Neural crest cell (in vitro differentiated cells): ENCODE data around the gene GTF2H2. TPM values are rescaled to one million over a fixed set of nuclear protein-coding genes. Genes with fewer than 3 reads are reported as not detected.
"Not testable (repeated sequence)": the region's sequence is repeated elsewhere in the genome, so short reads cannot be mapped to it uniquely, and the experiment has no call there.

Source experiments
- DNase-seq: peaks from one replicate; pipeline ENCODE4 v3.0.0; 2021; ENCODE audit warnings: low read depth, mixed read lengths, low spot score
- H3K27ac Mint-ChIP-seq: one replicate; pipeline ENCODE4 v1.8.0; 2021; ENCODE audit warnings: mild to moderate bottlenecking, mixed read lengths; ENCODE audit not compliant: unreplicated experiment
- H3K27me3 Mint-ChIP-seq: 2 replicates; pipeline ENCODE4 v1.8.0; 2021; ENCODE audit warnings: low read depth, mild to moderate bottlenecking, mixed read lengths
- H3K36me3 Mint-ChIP-seq: 2 replicates; pipeline ENCODE4 v1.8.0; 2021; ENCODE audit warnings: low read depth, mild to moderate bottlenecking, mixed read lengths
- H3K4me1 Mint-ChIP-seq: 2 replicates; pipeline ENCODE4 v1.8.0; 2021; ENCODE audit warnings: mixed read lengths
- H3K4me3 Mint-ChIP-seq: one replicate; pipeline ENCODE4 v1.8.0; 2021; ENCODE audit warnings: mild to moderate bottlenecking, mixed read lengths
- H3K9me3 Mint-ChIP-seq: 2 replicates; pipeline ENCODE4 v1.8.0; 2021; ENCODE audit warnings: mixed read lengths
- total RNA-seq: library from RNA; stranded (reverse); gene quantifications from 2 replicates; pipeline ENCODE4 v1.2.1, GENCODE V29; 2021
- TF ChIP-seq, protein P1 (sequence below): fragments of 200-600 bp; sonication (generic); conservative IDR thresholded peaks from 2 replicates; pipeline ENCODE4 v1.5.0; 2021; ENCODE audit warnings: antibody characterized with exemption, mild to moderate bottlenecking

The GTF2H2 gene
- total RNA-seq, 1 donor from 2014 or later = 42.0 TPM

DNA sequence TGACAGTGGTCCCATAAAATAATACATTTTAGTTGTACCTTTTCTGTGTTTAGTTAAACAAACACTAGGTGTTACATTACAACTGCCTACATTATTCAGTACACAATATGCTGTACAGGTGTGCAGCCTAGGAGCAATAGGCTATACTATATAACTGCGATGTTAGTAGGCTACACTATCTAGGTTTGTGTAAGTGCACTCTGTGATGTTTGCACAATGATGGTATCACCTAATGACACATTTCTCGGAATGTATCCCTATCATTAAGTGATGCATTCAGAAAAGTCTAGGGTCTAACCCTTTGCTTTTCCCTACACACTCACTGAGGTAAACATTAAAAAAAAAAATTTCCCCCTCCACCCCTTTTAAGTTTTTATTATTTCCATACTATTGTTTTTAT, 22.7 kb downstream of the GTF2H2 start:
- H3K27me3 Mint-ChIP-seq, DNase-seq, H3K27ac Mint-ChIP-seq, H3K4me3 Mint-ChIP-seq, H3K36me3 Mint-ChIP-seq, H3K4me1 Mint-ChIP-seq, H3K9me3 Mint-ChIP-seq: not testable (repeated sequence)

DNA sequence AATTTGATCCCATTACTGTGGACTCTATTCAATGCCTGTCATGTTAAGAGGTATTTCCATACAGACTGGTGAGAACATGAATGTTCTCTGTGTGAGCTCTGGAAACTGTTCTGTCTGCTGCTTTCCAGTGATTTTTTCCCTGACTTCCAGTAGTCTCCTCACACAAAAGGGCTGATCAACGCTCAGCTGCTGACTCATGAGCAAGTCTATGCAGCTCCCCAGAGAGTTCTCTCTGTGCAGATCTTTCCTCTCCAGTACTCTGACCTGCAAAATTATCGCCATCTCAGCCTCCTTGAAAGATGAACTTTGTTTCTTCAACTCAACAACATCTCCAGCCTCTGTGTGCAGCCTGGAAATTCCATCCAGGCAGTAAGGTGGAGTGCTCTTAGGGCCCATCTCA, 23.3 kb downstream of the GTF2H2 start:
- H3K27me3 Mint-ChIP-seq, H3K4me1 Mint-ChIP-seq, DNase-seq, H3K36me3 Mint-ChIP-seq, H3K9me3 Mint-ChIP-seq, H3K27ac Mint-ChIP-seq, H3K4me3 Mint-ChIP-seq: not testable (repeated sequence)

DNA sequence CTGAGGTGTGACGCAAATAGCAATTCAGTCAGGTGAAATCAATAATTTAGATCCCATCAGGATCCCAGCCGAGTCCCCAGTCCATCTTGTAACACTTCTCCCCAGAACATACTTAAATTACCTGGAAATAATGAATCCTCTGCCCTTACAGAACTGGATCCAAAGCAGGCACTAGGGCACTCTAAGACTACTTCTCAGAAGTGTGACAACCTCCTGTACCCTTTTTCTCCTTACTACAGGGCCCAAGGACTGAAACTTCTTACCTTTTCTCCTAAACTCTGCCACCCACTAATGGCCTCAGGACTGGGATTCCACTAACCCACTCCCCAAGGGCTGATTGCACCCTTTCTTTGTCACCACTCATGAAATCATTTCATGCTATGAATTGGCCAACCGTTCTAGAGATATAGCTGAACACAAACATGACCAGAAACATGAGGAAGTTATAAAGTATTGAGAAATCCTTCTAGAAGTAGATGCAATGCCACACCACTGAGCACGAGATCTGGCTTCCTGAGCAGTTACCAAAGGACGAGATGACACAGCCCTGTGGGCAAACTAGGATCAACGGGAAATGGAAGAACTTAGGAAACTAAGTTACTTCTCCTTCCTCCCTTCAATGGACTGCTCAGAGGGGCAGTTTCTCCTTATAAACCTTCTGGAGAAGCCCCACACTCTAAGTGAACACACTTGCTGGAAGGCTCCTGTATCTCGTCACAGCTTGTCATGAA, 36.3 kb downstream of the GTF2H2 start:
- not testable (repeated sequence) for H3K4me3 Mint-ChIP-seq, DNase-seq, H3K36me3 Mint-ChIP-seq, H3K27ac Mint-ChIP-seq, H3K4me1 Mint-ChIP-seq, H3K9me3 Mint-ChIP-seq, H3K27me3 Mint-ChIP-seq

DNA sequence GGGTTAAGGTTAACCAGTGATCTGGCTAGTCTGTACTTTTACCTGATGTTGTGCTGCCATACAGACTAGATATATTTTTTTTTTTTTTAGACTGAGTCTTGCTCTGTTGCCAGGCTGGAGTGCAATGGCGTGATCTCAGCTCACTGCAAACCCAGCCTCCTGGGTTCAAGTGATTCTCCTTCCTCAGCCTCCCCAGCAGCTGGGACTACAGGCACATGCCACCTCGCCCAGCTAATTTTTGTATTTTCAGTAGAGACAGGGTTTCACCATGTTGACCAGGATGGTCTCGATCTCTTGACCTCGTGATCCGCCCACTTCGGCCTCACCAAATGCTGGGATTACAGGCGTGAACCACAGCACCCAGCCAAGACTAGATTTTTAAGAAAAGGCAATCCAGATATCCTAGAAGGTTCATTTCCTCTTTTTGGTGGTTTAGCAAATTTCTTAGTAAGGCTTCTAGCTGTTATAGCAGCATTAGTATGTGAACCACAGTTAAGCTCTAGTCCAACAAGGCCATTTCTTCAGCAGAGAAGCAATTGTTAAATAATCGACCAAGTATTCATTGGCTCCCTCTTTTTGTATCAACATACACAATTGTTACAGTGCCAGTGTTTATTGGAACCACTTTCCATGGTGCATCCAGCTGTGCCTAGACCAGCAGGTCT, 42.1 kb downstream of the GTF2H2 start, which contains the start of gene NAIP:
Gene NAIP (minus strand): TSS at position 51 of the 665 bp plus-strand sequence. CDS start 12,424 bp downstream, outside the sequence.
- H3K9me3 Mint-ChIP-seq, H3K4me3 Mint-ChIP-seq, H3K27ac Mint-ChIP-seq, H3K4me1 Mint-ChIP-seq, H3K36me3 Mint-ChIP-seq, H3K27me3 Mint-ChIP-seq, DNase-seq: not testable (repeated sequence)

DNA sequence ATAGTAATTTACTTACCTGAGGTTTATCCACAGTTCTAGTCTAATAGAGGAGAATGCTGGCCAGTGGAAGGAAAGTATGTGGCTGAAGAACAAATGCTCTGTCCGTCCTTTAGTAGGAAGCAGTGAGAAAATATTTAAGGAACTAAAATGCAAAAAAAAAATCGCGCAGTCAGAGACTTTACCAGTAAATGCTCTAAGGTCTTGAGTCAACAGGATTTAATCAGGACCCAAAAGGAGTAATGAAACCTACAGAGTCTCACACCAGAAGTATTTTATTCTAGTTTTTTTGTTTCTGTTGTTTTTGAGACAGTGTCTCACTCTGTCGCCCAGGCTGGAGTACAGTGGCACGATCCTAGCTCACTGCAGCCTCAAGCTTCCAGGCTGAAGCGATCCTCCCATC, 46.8 kb downstream of the GTF2H2 start:
- H3K4me1 Mint-ChIP-seq, DNase-seq, H3K9me3 Mint-ChIP-seq, H3K27ac Mint-ChIP-seq, H3K27me3 Mint-ChIP-seq, H3K4me3 Mint-ChIP-seq, H3K36me3 Mint-ChIP-seq: not testable (repeated sequence)

DNA sequence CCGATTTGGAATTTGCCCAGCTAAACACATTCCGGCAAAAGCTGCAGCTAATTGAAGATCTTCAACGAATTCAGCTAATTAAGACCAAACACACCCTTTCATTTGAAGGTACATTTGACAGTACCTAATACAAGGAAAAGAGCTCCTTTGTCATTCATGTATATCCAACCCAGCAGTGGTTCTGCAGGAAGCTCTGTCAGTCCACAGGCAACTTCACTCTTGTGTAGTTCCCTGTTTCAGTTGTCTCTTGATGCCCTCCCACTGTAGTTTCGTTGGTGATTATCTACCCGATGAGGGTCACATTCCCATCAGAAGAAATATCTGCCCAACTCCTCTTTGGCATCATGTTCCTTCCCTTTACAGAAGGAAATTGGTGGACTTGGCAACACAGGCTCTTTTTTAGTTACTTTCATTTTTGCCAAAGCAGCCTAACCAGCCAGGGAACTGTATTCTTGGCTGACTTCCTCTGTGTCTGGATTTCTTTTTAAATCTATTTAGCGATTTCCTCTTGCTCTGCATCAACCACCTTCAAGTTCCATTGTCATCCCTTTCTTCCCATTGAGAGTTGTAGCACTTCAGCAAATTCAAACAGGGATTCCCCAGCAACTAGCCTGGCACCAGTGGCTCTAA, 49.0 kb downstream of the GTF2H2 start:
- not testable (repeated sequence) for H3K27ac Mint-ChIP-seq, H3K9me3 Mint-ChIP-seq, H3K27me3 Mint-ChIP-seq, H3K4me3 Mint-ChIP-seq, H3K36me3 Mint-ChIP-seq, H3K4me1 Mint-ChIP-seq, DNase-seq

DNA sequence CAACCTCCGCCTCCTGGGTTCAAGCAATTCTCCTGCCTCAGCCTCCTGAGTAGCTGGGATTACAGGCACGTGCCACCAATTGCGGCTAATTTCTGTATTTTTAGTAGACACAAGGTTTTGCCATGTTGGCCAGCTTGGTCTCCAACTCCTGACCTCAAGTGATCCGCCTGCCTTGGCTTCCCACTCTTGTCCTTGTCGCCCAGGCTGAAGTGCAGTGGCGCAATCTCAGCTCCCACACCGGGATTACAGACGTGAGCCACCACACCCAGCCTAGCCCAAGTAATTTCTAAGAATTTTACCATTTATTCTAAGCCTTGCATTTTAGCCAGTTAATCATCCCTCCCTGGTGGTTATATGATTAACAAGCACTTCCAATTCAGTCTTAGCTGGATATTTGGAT, 53.3 kb downstream of the GTF2H2 start:
- Mint-ChIP-seq H3K4me1 (no peaks in the 10 kb centered on the region), H3K4me3 (no peak overlapping the region), H3K36me3 (no peaks in the 10 kb centered on the region), H3K27me3 (no peaks in the 10 kb centered on the region), H3K9me3 (no peaks in the 10 kb centered on the region), H3K27ac (no peak overlapping the region)
- TF ChIP-seq, protein P1, sequence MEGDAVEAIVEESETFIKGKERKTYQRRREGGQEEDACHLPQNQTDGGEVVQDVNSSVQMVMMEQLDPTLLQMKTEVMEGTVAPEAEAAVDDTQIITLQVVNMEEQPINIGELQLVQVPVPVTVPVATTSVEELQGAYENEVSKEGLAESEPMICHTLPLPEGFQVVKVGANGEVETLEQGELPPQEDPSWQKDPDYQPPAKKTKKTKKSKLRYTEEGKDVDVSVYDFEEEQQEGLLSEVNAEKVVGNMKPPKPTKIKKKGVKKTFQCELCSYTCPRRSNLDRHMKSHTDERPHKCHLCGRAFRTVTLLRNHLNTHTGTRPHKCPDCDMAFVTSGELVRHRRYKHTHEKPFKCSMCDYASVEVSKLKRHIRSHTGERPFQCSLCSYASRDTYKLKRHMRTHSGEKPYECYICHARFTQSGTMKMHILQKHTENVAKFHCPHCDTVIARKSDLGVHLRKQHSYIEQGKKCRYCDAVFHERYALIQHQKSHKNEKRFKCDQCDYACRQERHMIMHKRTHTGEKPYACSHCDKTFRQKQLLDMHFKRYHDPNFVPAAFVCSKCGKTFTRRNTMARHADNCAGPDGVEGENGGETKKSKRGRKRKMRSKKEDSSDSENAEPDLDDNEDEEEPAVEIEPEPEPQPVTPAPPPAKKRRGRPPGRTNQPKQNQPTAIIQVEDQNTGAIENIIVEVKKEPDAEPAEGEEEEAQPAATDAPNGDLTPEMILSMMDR = no peak
- no peak for DNase-seq

DNA sequence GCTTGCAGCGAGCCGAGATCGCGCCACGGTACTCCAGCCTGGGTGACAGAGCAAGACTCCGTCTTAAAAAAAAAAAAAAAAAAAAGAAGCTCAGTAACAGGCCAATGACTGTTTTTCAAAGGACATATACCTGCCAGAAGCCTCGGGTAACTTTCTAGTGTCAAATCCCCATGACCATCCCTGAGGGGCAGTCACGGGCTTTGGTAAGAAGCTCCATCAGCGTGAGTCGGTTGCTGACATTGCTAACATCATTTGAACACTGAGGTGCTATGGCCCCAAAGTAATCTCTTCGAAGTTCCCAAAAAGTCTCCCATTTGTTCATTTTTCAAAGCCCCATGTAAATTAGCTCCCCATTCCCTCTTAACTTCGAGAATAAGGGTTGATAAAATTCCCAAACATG, 53.9 kb downstream of the GTF2H2 start:
- no peak overlapping the region for H3K27ac Mint-ChIP-seq
- H3K4me1 Mint-ChIP-seq = no peaks in the 10 kb centered on the region
- no peaks in the 10 kb centered on the region for H3K9me3 Mint-ChIP-seq
- no peaks in the 10 kb centered on the region for H3K36me3 Mint-ChIP-seq
- H3K4me3 Mint-ChIP-seq = no peak overlapping the region
- DNase-seq = no peak
- TF ChIP-seq, protein P1 = no peak
- no peaks in the 10 kb centered on the region for H3K27me3 Mint-ChIP-seq
